H7 (cell line): ENCODE results near the gene RPRD2. TPM values are rescaled to one million over a fixed set of nuclear protein-coding genes. Genes with fewer than 3 reads are reported as not detected.

Experiments used
- DNase-seq: peaks from one replicate; pipeline ENCODE4 v3.0.0; 2012
- H3K27me3 ChIP-seq: 2 replicates; pipeline ENCODE4 v1.6.0; 2011; ENCODE audit warnings: mild to moderate bottlenecking, low read length; ENCODE audit not compliant: control insufficient read depth, insufficient read depth
- H3K36me3 ChIP-seq: replicated peaks from 2 replicates; pipeline ENCODE4 v1.5.1; 2011; ENCODE audit warnings: low read length; ENCODE audit not compliant: control insufficient read depth, insufficient read depth
- H3K4me3 ChIP-seq: 2 replicates; pipeline ENCODE4 v1.5.1; 2011; ENCODE audit warnings: low read depth, mild to moderate bottlenecking, control low read depth, low read length, moderate library complexity; ENCODE audit not compliant: insufficient read depth
- total RNA-seq: library from RNA; depleted of rRNA; stranded (reverse); fragments of >200 nt; shearing (Covaris generic); gene quantifications from 2 replicates; pipeline ENCODE4 v1.2.3, GENCODE V29; 2014

Gene RPRD2
- total RNA-seq, 1 experiment from 2014 or later, result 14.5 TPM

- no peaks in the 10 kb centered on the region for H3K36me3 ChIP-seq
- no peak overlapping the region for H3K4me3 ChIP-seq
- DNase-seq, result peak; percentile 22
- no peaks in the 10 kb centered on the region for H3K27me3 ChIP-seq
Measured at GRCh38 chr1:150407330-150407729, 43.4 kb downstream of the RPRD2 start.

GRCh38 chr1:150408800-150409199 is 44.9 kb downstream of the RPRD2 start:
- no peaks in the 10 kb centered on the region for H3K36me3 ChIP-seq
- DNase-seq, result no peak
- H3K27me3 ChIP-seq, result no peaks in the 10 kb centered on the region
- H3K4me3 ChIP-seq, result no peak overlapping the region

- DNase-seq, result no peak
- H3K4me3 ChIP-seq, result no peak overlapping the region
- no peaks in the 10 kb centered on the region for H3K36me3 ChIP-seq
- no peaks in the 10 kb centered on the region for H3K27me3 ChIP-seq
Measured at GRCh38 chr1:150409504-150410362, 45.8 kb downstream of the RPRD2 start.

GRCh38 chr1:150410582-150411101 is 46.7 kb downstream of the RPRD2 start:
- DNase-seq, result no peak
- no peaks in the 10 kb centered on the region for H3K36me3 ChIP-seq
- no peak overlapping the region for H3K4me3 ChIP-seq
- H3K27me3 ChIP-seq, result no peaks in the 10 kb centered on the region

GRCh38 chr1:150414592-150414991 is 50.6 kb downstream of the RPRD2 start:
- DNase-seq, result no peak
- 0 out of 2 replicates have a peak, but pooled peaks cover 2% of the 10 kb centered on the region for H3K36me3 ChIP-seq
- no peak overlapping the region for H3K4me3 ChIP-seq
- H3K27me3 ChIP-seq, result no peaks in the 10 kb centered on the region

- no peak for DNase-seq
- no peak overlapping the region for H3K4me3 ChIP-seq
- H3K27me3 ChIP-seq, result no peaks in the 10 kb centered on the region
- peaks cover 4% of the 10 kb centered on the region; the same call in 1 of the 2 replicates for H3K36me3 ChIP-seq
Measured at GRCh38 chr1:150415800-150416199, 51.9 kb downstream of the RPRD2 start.

GRCh38 chr1:150420560-150421265 is 56.8 kb downstream of the RPRD2 start:
- Histone ChIP-seq H3K36me3 (peaks cover 4% of the 10 kb centered on the region; the same call in 1 of the 2 replicates), H3K27me3 (no peaks in the 10 kb centered on the region), H3K4me3 (no peak overlapping the region)
- no peak for DNase-seq

- Histone ChIP-seq H3K36me3 (peaks cover 4% of the 10 kb centered on the region; the same call in 1 of the 2 replicates), H3K27me3 (no peaks in the 10 kb centered on the region), H3K4me3 (no peak overlapping the region)
- DNase-seq, result no peak
Measured at GRCh38 chr1:150422541-150422940, 58.6 kb downstream of the RPRD2 start.

- Histone ChIP-seq H3K4me3 (no peak overlapping the region), H3K27me3 (no peaks in the 10 kb centered on the region), H3K36me3 (no peaks in the 10 kb centered on the region; the same call in 1 of the 2 replicates)
- peak; percentile 17 for DNase-seq
Measured at GRCh38 chr1:150429805-150430204, 65.9 kb downstream of the RPRD2 start.

GRCh38 chr1:150441121-150441520 is 77.2 kb downstream of the RPRD2 start:
- Histone ChIP-seq H3K27me3 (no peaks in the 10 kb centered on the region), H3K36me3 (peaks cover 11% of the 10 kb centered on the region), H3K4me3 (no peak overlapping the region)
- DNase-seq, result no peak

- Histone ChIP-seq H3K4me3 (no peak overlapping the region), H3K27me3 (no peaks in the 10 kb centered on the region), H3K36me3 (peaks cover 12% of the 10 kb centered on the region)
- DNase-seq, result no peak
Measured at GRCh38 chr1:150444232-150444631, 80.3 kb downstream of the RPRD2 start.

GRCh38 chr1:150456146-150456647 is 92.2 kb downstream of the RPRD2 start:
- Histone ChIP-seq H3K4me3 (no peak overlapping the region), H3K27me3 (no peaks in the 10 kb centered on the region), H3K36me3 (peaks cover 8% of the 10 kb centered on the region)
- no peak for DNase-seq

- peak; percentile 81 for DNase-seq
- H3K4me3 ChIP-seq, result no peak overlapping the region
- peaks cover 14% of the 10 kb centered on the region for H3K36me3 ChIP-seq
- H3K27me3 ChIP-seq, result no peaks in the 10 kb centered on the region
Measured at GRCh38 chr1:150464422-150464826, 100.5 kb downstream of the RPRD2 start.

GRCh38 chr1:150466964-150467363 is 103.0 kb downstream of the RPRD2 start:
- no peaks in the 10 kb centered on the region for H3K27me3 ChIP-seq
- DNase-seq, result no peak
- no peak overlapping the region for H3K4me3 ChIP-seq
- peaks cover 26% of the 10 kb centered on the region for H3K36me3 ChIP-seq
